GM12878 (cell line): ENCODE data around the gene PLAC1. TPM values are rescaled to one million over a fixed set of nuclear protein-coding genes. Genes with fewer than 3 reads are reported as not detected.

Experiments used
- ATAC-seq: fragments of 200-7000 bp; cut with Tn5 transposase; 3 replicates; pipeline ENCODE4 v1.9.1; 2020; ENCODE audit warnings: mild to moderate bottlenecking, moderate library complexity
- BruUV-seq: library from RNA; stranded (reverse); fragments of 400-500 nt; replicated peaks from 2 replicates; lab custom pipeline; 2021; lab: Mats Ljungman, UMichigan
- CTCF ChIA-PET: fragments of 300-600 bp; sonication (Branson Sonifier 250); formaldehyde crosslinking; extraction: SDS; loops from one replicate; lab custom pipeline; 2021; ENCODE audit warnings: inconsistent platforms; lab: Yijun Ruan, JAX
- POLR2A ChIA-PET: fragments of 350-600 bp; formaldehyde crosslinking; extraction: SDS; loops from one replicate; lab custom pipeline; 2021; ENCODE audit warnings: inconsistent platforms; lab: Charles Lee
- RAD21 ChIA-PET: fragments of 300-600 bp; sonication (Branson Sonifier 250); formaldehyde crosslinking; loops from one replicate; lab custom pipeline; 2023; ENCODE audit warnings: antibody characterized with exemption; ENCODE audit not compliant: unreplicated experiment; lab: Charles Lee
- SMC1A ChIA-PET: fragments of 300-600 bp; sonication (Branson Sonifier 250); formaldehyde crosslinking; loops from one replicate; lab custom pipeline; 2023; ENCODE audit not compliant: unreplicated experiment, uncharacterized antibody; lab: Charles Lee
- DNase-seq: peaks from one replicate; pipeline ENCODE4 v3.0.0-alpha.2; 2011; ENCODE audit warnings: low read depth, low spot score
- FAIRE-seq: peaks from 3 replicates; lab custom pipeline; 2011; peaks lifted over from hg19 to GRCh38; lab: Jason Lieb, UNC
- H2AFZ ChIP-seq: 2 replicates; pipeline ENCODE4 v1.6.0; 2011; ENCODE audit warnings: low read depth, low read length, control low read depth; ENCODE audit not compliant: control insufficient read depth
- H3K27ac ChIP-seq: 2 replicates; pipeline ENCODE4 v1.5.1; 2011; ENCODE audit warnings: control low read depth; ENCODE audit not compliant: control insufficient read depth, insufficient read depth
- H3K27me3 ChIP-seq, 2 experiments: replicated peaks in 1 of 2; 2 replicates each; pipeline versions ENCODE4 v1.6.0 to v1.6.1; 2011; ENCODE audit warnings: low read length in 1 of 2; ENCODE audit not compliant: control insufficient read depth in 2 of 2, insufficient read depth in 2 of 2
- H3K36me3 ChIP-seq, 2 experiments: 2 replicates each; pipeline ENCODE4 v1.5.1; 2011; ENCODE audit warnings: low read length in 1 of 2; ENCODE audit not compliant: control insufficient read depth in 2 of 2, insufficient read depth in 2 of 2
- H3K4me1 ChIP-seq: 2 replicates; pipeline ENCODE4 v1.6.1; 2011; ENCODE audit warnings: mild to moderate bottlenecking, low read length, moderate library complexity, mixed read lengths; ENCODE audit not compliant: control insufficient read depth, insufficient read depth
- H3K4me2 ChIP-seq: 2 replicates; pipeline ENCODE4 v1.6.0; 2011; ENCODE audit warnings: control low read depth; ENCODE audit not compliant: control insufficient read depth, insufficient read depth
- H3K4me3 ChIP-seq: fragments of 200-600 bp; sonication (generic); 2 replicates; pipeline ENCODE4 v1.5.1; 2016
- H3K79me2 ChIP-seq: 2 replicates; pipeline ENCODE4 v1.6.0; 2011; ENCODE audit warnings: low read length; ENCODE audit not compliant: control insufficient read depth, insufficient read depth
- H3K9ac ChIP-seq: 2 replicates; pipeline ENCODE4 v1.8.0; 2011; ENCODE audit warnings: low read length, control low read depth, mixed read lengths; ENCODE audit not compliant: control insufficient read depth, insufficient read depth
- H3K9me3 ChIP-seq: replicated peaks from 3 replicates; pipeline ENCODE4 v1.5.1; 2011; ENCODE audit warnings: mild to moderate bottlenecking, low read length; ENCODE audit not compliant: control insufficient read depth, insufficient read depth
- H4K20me1 ChIP-seq: 2 replicates; pipeline ENCODE4 v1.6.0; 2011; ENCODE audit not compliant: control insufficient read depth, insufficient read depth
- BACH1 ChIP-seq: fragments of 450-650 bp; IDR thresholded peaks from 2 replicates; pipeline ENCODE4 v1.6.1; 2017; ENCODE audit warnings: mild to moderate bottlenecking, borderline replicate concordance
- CHD1 ChIP-seq: IDR thresholded peaks from 2 replicates; pipeline ENCODE4 v1.6.1; 2012; ENCODE audit warnings: low read depth, low read length, improper control_type of control experiment
- EP300 ChIP-seq, 2 experiments: fragments of 150-350 bp in 1 of 2; IDR thresholded peaks; 2 replicates each; pipeline ENCODE4 v1.6.1; 2011 to 2012; ENCODE audit warnings: low read depth in 2 of 2, low read length in 2 of 2, borderline replicate concordance in 1 of 2, improper control_type of control experiment in 1 of 2, inconsistent platforms in 1 of 2; ENCODE audit not compliant: control insufficient read depth in 1 of 2
- IRF4 ChIP-seq: IDR thresholded peaks from 2 replicates; pipeline ENCODE4 v1.6.1; 2011; ENCODE audit warnings: low read depth, low read length
- JUNB ChIP-seq: IDR thresholded peaks from 2 replicates; pipeline ENCODE4 v1.6.1; 2016; ENCODE audit warnings: antibody characterized with exemption, mild to moderate bottlenecking
- LARP7 ChIP-seq: fragments of 450-650 bp; IDR thresholded peaks from 2 replicates; pipeline ENCODE4 v1.6.1; 2017; ENCODE audit warnings: mild to moderate bottlenecking
- MTA3 ChIP-seq: IDR thresholded peaks from 2 replicates; pipeline ENCODE4 v1.6.1; 2012; ENCODE audit warnings: low read length, inconsistent platforms, borderline replicate concordance
- SPI1 ChIP-seq: IDR thresholded peaks from 2 replicates; pipeline ENCODE4 v1.6.1; 2011; ENCODE audit warnings: low read depth, mild to moderate bottlenecking, low read length, moderate library complexity, borderline replicate concordance; ENCODE audit not compliant: insufficient read depth
- WGBS: methylation state at CpG from one replicate; pipeline ENCODE4 v1.1.6; 2016; ENCODE audit warnings: low lambda C conversion rate; ENCODE audit not compliant: insufficient replicate concordance, insufficient coverage; ENCODE audit errors: missing lambda C conversion rate; 5-methylcytosine and 5-hydroxymethylcytosine counted together
- in situ Hi-C: fragments of 300-500 bp; cut with MboI; formaldehyde crosslinking; loops from 9 replicates; pipeline ENCODE4 v1.14.3; 2018; ENCODE audit warnings: mixed read lengths
- intact Hi-C: fragments of 100-400 bp; cut with micrococcal nuclease; formaldehyde crosslinking; loops from one replicate; pipeline ENCODE4 v1.14.2; 2022; ENCODE audit not compliant: unreplicated experiment
- polyA plus RNA-seq, 11 experiments: library from polyadenylated mRNA; depleted of rRNA in 4 of 11; unstranded in 6 of 11; stranded (reverse) in 5 of 11; fragments of >200 nt; fragmentation: Nextera tagmentation in 4 of 11; fragmentation: Illumina TruSeq in 1 of 11; extraction: Ambion mirVana in 4 of 11; extraction: Trizol in 1 of 11; gene quantifications; 1 replicate in 1 of 11; 2 replicates in 10 of 11; pipeline versions ENCODE4 v1.2.1 to v1.2.3, GENCODE V29; 2011 to 2016; ENCODE audit warnings: inconsistent platforms in 2 of 11, missing spikeins in 2 of 11, low read depth in 1 of 11
- total RNA-seq, 4 experiments: library from RNA; depleted of rRNA in 3 of 4; stranded (reverse); fragments of >200 nt in 3 of 4; fragmentation: Illumina TruSeq in 1 of 4; extraction: Trizol in 1 of 4; gene quantifications; 2 replicates each; pipeline versions ENCODE4 v1.2.1 to v1.2.3, GENCODE V29; 2013 to 2021
- TF ChIP-seq, protein P1 (sequence below): fragments of 450-650 bp; IDR thresholded peaks from 2 replicates; pipeline ENCODE4 v1.6.1; 2017; ENCODE audit warnings: mild to moderate bottlenecking, low read depth, inconsistent platforms; ENCODE audit not compliant: poor library complexity, severe bottlenecking

PLAC1 gene
- total and polyA plus RNA-seq, 10 of the 15 experiments (the other 5 are each of a cell fraction or from before 2014, with no cell fraction given): 0.05 to 0.42 (median 0.17) TPM; not detected in 5

DNA sequence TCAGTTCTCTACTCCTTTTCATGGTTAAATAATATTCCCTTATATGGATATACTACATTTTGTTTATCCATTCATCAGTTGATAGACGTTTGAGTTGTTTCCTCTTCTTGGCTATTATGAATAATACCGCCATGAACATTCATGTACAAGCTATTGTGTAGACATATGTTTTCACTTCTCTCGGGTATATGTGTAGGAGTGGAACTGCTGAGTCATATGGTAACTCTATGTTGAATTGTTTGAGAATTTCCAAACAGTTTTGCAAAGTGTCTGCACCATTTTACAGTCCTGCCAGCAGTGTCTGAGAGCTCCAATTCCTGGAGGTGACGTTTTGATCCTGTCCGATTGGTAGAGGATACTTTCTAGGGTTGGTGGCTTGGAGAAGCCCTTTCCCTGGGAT is 23.6 kb downstream of the PLAC1 start:
- intact Hi-C loops: no loop called here
- FAIRE-seq: peak; percentile 59
- H3K9ac ChIP-seq: no peak overlapping the region
- no peak overlapping the region for H3K27ac ChIP-seq
- H3K27me3 ChIP-seq: no peaks in the 10 kb centered on the region; a peak in 2 of 4 replicates
- no peak overlapping the region for H2AFZ ChIP-seq
- no peak overlapping the region for H3K4me2 ChIP-seq
- BruUV-seq: no TSS peak
- H3K4me1 ChIP-seq: no peaks in the 10 kb centered on the region
- H3K9me3 ChIP-seq: no peaks in the 10 kb centered on the region
- WGBS: 0% methylated on average over 5 of the region's 5 CpGs
- in situ Hi-C loops: no loop called here
- ChIA-PET CTCF (no interaction called here), SMC1A (interaction anchor here (1.3 kb wide), 2 partner anchors 10 to 12 kb away, joined by 3 to 5 read pairs; no protein-coding TSS in a partner anchor), RAD21 (no interaction called here)
- peak; percentile 87 for ATAC-seq
- DNase-seq: no peak
- H4K20me1 ChIP-seq: no peaks in the 10 kb centered on the region
- TF ChIP-seq BACH1 (peak; percentile 76; the same call in 1 of the 2 replicates), IRF4 (peak; percentile 37; the same call in 1 of the 2 replicates), SPI1 (peak; percentile 13; the same call in 1 of the 2 replicates), JUNB (peak; percentile 66), EP300 (IDR thresholded peaks at IDR 0.05; ENCODE audit: borderline replicate concordance in 1 of 2, control insufficient read depth in 1 of 2, low read depth in 2 of 2, low read length in 2 of 2) (peak in 1 of 2 experiments; percentile 42; a peak in 1 of 4 replicates), CHD1 (no peak), MTA3 (no peak), LARP7 (no peak)
- TF ChIP-seq, protein P1, sequence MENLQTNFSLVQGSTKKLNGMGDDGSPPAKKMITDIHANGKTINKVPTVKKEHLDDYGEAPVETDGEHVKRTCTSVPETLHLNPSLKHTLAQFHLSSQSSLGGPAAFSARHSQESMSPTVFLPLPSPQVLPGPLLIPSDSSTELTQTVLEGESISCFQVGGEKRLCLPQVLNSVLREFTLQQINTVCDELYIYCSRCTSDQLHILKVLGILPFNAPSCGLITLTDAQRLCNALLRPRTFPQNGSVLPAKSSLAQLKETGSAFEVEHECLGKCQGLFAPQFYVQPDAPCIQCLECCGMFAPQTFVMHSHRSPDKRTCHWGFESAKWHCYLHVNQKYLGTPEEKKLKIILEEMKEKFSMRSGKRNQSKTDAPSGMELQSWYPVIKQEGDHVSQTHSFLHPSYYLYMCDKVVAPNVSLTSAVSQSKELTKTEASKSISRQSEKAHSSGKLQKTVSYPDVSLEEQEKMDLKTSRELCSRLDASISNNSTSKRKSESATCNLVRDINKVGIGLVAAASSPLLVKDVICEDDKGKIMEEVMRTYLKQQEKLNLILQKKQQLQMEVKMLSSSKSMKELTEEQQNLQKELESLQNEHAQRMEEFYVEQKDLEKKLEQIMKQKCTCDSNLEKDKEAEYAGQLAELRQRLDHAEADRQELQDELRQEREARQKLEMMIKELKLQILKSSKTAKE: no peak
- TF ChIP-seq, all 136 proteins: peak for 5
- no peak overlapping the region for H3K4me3 ChIP-seq
- no peaks in the 10 kb centered on the region for H3K79me2 ChIP-seq
- no peaks in the 10 kb centered on the region for H3K36me3 ChIP-seq
- POLR2A ChIA-PET: interaction anchor here (1.5 kb wide), 1 partner anchor 11 kb away, joined by 3 read pairs; no protein-coding TSS in a partner anchor
